IMR-90 (cell line): Measurements from ENCODE around the gene RNF32.

ENCODE experiments used
- CEBPB ChIP-seq: IDR thresholded peaks from 2 replicates; pipeline ENCODE4 v1.6.1; 2012; ENCODE audit warnings: low read depth, low read length, improper control_type of control experiment
- CTCF ChIP-seq: conservative IDR thresholded peaks from 2 replicates; pipeline ENCODE4 v1.5.1; 2012; ENCODE audit warnings: mild to moderate bottlenecking, low read depth, low read length, improper control_type of control experiment
- ELK1 ChIP-seq: fragments of 150-350 bp; IDR thresholded peaks from 2 replicates; pipeline ENCODE4 v1.6.1; 2016; ENCODE audit warnings: low read depth, mild to moderate bottlenecking, low read length, moderate library complexity, borderline replicate concordance
- POLR2A ChIP-seq: IDR thresholded peaks from 2 replicates; pipeline ENCODE4 v1.6.1; 2012; ENCODE audit warnings: mild to moderate bottlenecking, low read depth, low read length
- SMC3 ChIP-seq: fragments of 150-350 bp; IDR thresholded peaks from 2 replicates; pipeline ENCODE4 v1.6.1; 2016; ENCODE audit warnings: low read depth, mild to moderate bottlenecking, antibody characterized with exemption, low read length, moderate library complexity

- no peak for TF ChIP-seq CTCF
- TF ChIP-seq CEBPB: no peak
- no peak for TF ChIP-seq POLR2A
- TF ChIP-seq SMC3: no peak
- no peak for TF ChIP-seq ELK1
Observed at GRCh38 chr7:156693627-156694026, 53.1 kb downstream of the RNF32 start.
